Activated CD8-positive, alpha-beta memory T cell treated with anti-CD3 and anti-CD28 coated beads, Interleukin-2, amount 10 ng/mL, durations not matched to agents 7 days and 5 days (primary cell): ENCODE data around the gene TMEM129. TPM values are rescaled to one million over a fixed set of nuclear protein-coding genes. Genes with fewer than 3 reads are reported as not detected.
"Not testable (repeated sequence)": the region's sequence is repeated elsewhere in the genome, so short reads cannot be mapped to it uniquely, and the experiment has no call there.

Experiments
- ATAC-seq: fragments of 150-1000 bp; cut with Tn5 transposase; one replicate; pipeline ENCODE4 v1.10.0; 2021; ENCODE audit warnings: moderate library complexity
- CTCF ChIA-PET: fragments of 350-600 bp; sonication (Branson Sonifier 250); formaldehyde crosslinking; loops from one replicate; lab custom pipeline; 2021; ENCODE audit warnings: antibody characterized with exemption; lab: Charles Lee
- DNase-seq: peaks from one replicate; pipeline ENCODE4 v3.0.0-alpha.2; 2020
- H3K27ac Mint-ChIP-seq: one replicate; pipeline ENCODE4 v1.8.0; 2021; ENCODE audit warnings: mild to moderate bottlenecking, mixed read lengths
- H3K27me3 Mint-ChIP-seq: one replicate; pipeline ENCODE4 v1.8.0; 2021; ENCODE audit warnings: mixed read lengths
- H3K36me3 Mint-ChIP-seq: one replicate; pipeline ENCODE4 v1.8.0; 2021; ENCODE audit warnings: mild to moderate bottlenecking, mixed read lengths
- H3K4me1 Mint-ChIP-seq: one replicate; pipeline ENCODE4 v1.8.0; 2021; ENCODE audit warnings: mixed read lengths
- H3K4me3 Mint-ChIP-seq: one replicate; pipeline ENCODE4 v1.8.0; 2021; ENCODE audit warnings: mild to moderate bottlenecking, moderate library complexity, mixed read lengths
- H3K9me3 Mint-ChIP-seq: one replicate; pipeline ENCODE4 v1.8.0; 2022; ENCODE audit warnings: low read depth, mixed read lengths
- total RNA-seq, 2 experiments: library from RNA; stranded (reverse); gene quantifications; one replicate each; pipeline ENCODE4 v1.2.3, GENCODE V29; 2021

Gene TMEM129
- total RNA-seq, 2 experiments from 2014 or later, result 22.5 to 24.7 TPM

DNA sequence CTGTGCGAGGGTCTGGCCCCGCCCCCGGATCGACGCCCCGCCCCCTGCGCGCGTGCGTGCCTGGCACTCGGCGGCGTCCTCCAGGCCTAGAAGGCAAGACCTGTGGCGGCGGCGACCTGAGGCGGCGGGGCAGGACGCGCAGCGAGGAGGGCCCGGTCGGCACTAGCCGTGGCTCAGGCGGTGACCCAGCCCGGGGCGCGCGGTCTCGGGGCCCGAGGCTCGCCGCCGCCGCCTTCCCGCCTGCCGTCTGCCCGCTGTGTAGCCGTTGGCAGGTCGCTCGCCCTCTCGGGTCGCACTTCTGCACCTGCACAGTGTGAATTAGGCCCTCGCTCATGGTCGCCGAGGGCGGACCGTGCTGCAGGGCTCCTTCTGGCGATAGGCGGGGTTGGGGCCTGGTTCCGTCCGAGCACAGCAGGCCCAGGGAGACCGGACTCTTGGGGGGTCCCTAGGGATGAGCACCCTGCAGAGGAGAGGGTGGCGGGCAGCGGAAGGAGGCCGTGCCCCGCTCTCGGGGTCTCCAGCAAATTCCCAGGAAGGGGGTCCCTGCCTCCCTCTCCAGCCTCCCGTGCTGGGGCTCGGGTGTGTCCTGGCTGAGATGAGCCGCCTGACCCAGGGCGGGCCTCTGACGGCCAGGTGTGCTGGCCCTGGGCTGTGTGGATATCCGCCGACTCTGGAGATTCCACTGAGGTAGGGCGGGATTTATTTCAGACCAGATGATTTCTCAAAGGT is 36.5 kb downstream of the TMEM129 start:
- H3K27me3 Mint-ChIP-seq, result peaks cover 13% of the 10 kb centered on the region
- CTCF ChIA-PET, result interaction anchor here (2.1 kb wide), 1 partner anchor 9 kb away, joined by 11 read pairs; no protein-coding TSS in a partner anchor
- H3K36me3 Mint-ChIP-seq, result peaks cover 7% of the 10 kb centered on the region
- DNase-seq, result peak; percentile 93
- H3K4me3 Mint-ChIP-seq, result peak overlapping the region; percentile 48
- no peaks in the 10 kb centered on the region for H3K9me3 Mint-ChIP-seq
- ATAC-seq, result no peak
- H3K4me1 Mint-ChIP-seq, result peaks cover 9% of the 10 kb centered on the region
- H3K27ac Mint-ChIP-seq, result no peak overlapping the region

DNA sequence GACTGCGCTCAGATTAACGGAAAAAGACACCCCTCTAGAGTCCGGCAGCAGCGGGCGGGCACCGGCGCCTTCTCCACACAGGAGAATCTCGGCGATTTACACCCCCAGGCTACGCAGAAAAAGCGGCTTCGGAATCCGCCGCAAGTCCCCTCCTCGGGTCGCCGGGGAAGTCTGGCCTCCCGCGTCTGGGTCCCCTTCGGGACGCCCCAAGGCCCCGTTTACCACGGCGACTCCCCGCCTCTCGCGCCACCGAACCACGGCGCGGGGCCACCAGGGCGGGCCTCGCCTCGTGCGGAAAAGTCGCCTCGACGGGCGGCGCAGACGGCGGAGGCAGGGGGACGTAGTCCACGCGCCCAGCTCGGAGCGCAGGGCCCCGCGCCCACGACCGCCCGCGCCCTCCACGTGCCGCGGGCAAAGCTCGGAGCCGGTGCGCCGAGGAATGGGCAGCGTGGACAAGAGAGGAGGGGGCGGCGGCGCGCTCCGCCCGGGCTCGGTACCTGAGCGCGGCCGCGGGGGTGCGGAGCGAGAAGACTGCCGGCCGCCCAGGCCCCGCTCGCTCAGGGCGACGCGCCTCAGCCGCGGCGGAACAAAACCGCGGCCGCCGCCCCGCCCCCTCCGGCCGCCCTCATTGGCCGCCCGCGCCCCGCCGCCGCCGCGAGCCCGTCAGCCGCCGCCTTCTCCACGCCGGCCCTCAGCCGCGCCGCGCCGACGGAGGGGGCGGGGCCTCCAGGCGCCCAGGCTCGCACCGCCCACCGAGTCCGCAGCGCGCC is 37.2 kb downstream of the TMEM129 start, which contains the start of gene FAM53A:
TSS of gene FAM53A (minus strand) at position 578 of the 770 bp plus-strand sequence. CDS start 15,572 bp downstream, outside the sequence.
- H3K36me3 Mint-ChIP-seq, result peaks cover 5% of the 10 kb centered on the region

DNA sequence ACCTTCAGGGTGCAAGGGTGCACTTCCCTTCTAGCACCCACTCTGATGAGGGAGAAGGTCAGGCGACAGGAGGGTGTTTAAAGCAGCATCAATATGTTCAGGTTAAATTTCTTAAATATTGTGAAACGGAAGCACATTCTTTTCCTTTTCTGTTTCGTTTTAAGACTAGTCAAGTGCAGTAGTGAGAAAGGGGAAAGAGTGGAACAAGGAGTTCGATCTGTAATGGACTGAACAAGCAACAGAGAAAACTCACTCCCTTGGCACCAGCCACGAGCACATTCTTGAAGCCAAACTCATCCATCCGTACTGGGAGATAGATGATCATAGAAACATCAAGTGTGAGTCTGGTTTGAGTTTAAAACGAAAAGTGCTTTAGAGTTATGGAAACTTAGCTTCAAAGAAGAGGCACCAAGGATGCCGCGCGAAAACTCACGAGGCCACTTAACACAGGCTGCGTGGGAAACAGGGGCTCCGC is 37.8 kb downstream of the TMEM129 start:
- Mint-ChIP-seq H3K4me1 (peaks cover 9% of the 10 kb centered on the region), H3K27me3 (peaks cover 13% of the 10 kb centered on the region), H3K27ac (peak overlapping the region; percentile 61), H3K9me3 (no peaks in the 10 kb centered on the region), H3K4me3 (peak overlapping the region; percentile 69), H3K36me3 (peaks cover 5% of the 10 kb centered on the region)
- CTCF ChIA-PET, result interaction anchor here (1.0 to 2.1 kb wide), 3 partner anchors 10 to 109 kb away, joined by 3 to 11 read pairs (median 4); partner anchors contain the start of gene FGFR3
- ATAC-seq, result no peak
- DNase-seq, result no peak

More for the DNA sequence above, 37.2 kb downstream of the TMEM129 start, which contains the start of gene FAM53A:
- Mint-ChIP-seq H3K27ac (peak within 1 kb of the TSS; percentile 61), H3K4me1 (peaks cover 9% of the 10 kb centered on the region), H3K9me3 (no peaks in the 10 kb centered on the region), H3K27me3 (peaks cover 13% of the 10 kb centered on the region), H3K4me3 (peak within 1 kb of the TSS; percentile 69)
- DNase-seq (peak; percentile 43), ATAC-seq (peak; percentile 95)
- CTCF ChIA-PET, result interaction anchor here (1.4 to 2.1 kb wide), 2 partner anchors 9 to 17 kb away, joined by 4 to 11 read pairs; no protein-coding TSS in a partner anchor

DNA sequence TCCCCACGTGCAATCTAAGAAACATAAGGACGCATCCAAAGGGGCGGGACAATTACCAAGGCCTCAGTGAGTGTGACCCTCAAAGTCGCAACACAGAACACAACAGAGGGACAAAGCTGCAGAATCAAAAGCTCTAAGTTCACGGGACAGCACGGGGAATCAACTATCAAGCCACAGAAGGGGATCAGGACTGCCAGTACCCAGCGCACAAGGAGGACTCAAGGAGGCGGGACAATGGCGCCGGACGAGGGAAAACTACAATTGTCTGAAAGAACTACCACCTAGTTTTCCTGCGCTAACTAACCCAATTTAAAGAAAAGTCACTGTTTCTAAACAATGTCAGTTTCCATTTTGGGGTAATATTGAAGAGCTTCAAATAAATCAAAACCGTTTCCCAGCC is 38.3 kb downstream of the TMEM129 start:
- CTCF ChIA-PET, result interaction anchor here (1.0 to 2.1 kb wide), 3 partner anchors 10 to 110 kb away, joined by 3 to 11 read pairs (median 4); partner anchors contain the start of gene FGFR3

DNA sequence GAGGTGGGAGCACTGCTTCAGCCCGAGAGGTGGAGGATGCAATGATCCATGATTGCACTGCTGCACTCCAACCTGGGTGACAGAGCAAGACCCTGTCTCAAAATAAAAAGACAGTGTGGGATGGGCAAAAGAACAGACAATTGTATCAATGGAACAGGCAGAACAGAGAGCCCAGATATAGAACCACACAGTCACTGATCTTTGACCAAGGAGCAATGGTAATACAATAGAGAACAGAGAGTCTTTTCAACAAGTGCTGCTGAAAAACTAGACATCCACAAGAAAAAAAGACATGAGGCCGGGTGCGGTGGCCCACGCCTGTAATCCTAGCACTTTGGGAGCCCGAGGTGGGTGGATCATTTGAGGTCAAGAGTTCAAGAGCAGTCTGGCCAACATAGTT is 42.9 kb downstream of the TMEM129 start:
- Mint-ChIP-seq H3K4me1 (peaks cover 6% of the 10 kb centered on the region), H3K27me3 (peaks cover 9% of the 10 kb centered on the region), H3K9me3 (no peaks in the 10 kb centered on the region), H3K27ac (no peak overlapping the region), H3K4me3 (no peak overlapping the region), H3K36me3 (peaks cover 2% of the 10 kb centered on the region)
- DNase-seq, result no peak
- CTCF ChIA-PET, result no interaction called here
- ATAC-seq, result no peak

More for the DNA sequence above, 38.3 kb downstream of the TMEM129 start:
- ATAC-seq, result no peak
- Mint-ChIP-seq H3K27ac (peak overlapping the region; percentile 61), H3K9me3 (no peaks in the 10 kb centered on the region), H3K27me3 (peaks cover 13% of the 10 kb centered on the region), H3K4me1 (peaks cover 9% of the 10 kb centered on the region), H3K4me3 (peak overlapping the region; percentile 69), H3K36me3 (peaks cover 5% of the 10 kb centered on the region)
- DNase-seq, result no peak

DNA sequence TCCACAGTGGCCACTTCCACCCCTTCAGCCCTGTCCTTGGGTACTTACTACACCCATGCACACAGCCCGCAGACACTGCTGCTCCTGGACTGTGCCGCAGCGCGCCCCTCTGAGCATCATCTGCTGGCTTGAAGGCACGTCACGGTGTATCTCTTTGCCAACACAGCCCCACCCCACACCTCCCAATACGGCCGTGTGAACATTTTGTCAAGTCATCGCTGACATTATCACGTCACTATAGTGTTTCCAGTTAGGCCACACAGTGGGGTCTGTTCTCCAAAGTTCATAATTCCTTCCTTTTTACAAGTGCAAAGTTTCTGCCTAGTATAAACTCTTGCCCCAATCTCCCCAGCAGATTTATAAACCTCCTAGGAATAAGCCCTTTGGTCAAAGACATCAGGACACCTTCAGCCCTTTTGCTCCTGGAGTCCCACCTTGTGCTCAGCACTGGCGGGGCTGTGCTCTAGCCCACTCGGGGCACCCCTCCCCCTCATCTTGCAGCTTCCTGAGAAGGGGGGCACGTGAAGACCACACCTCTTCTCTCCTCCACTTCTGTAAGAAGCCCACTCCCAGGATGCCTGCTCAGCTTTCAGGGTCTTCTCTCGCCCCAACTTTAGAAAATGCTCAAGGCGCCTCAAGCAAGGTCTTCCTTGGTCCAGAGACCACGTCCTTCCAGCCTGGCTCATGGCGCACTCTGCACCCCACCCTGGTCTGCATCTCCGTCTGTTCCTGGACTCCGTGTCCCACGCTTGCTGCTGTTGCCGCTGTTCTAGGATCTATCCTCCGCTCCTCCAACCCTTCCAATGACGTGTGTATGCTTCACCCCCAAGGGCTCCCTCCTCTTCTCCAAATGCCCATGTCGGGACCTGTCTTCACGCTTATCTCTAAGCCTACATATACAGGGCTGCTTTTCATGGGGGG is 44.3 kb downstream of the TMEM129 start:
- Mint-ChIP-seq H3K4me1 (no peaks in the 10 kb centered on the region), H3K27ac (no peak overlapping the region), H3K36me3 (no peaks in the 10 kb centered on the region), H3K4me3 (no peak overlapping the region), H3K9me3 (no peaks in the 10 kb centered on the region), H3K27me3 (no peaks in the 10 kb centered on the region)
- CTCF ChIA-PET, result interaction anchor here (1.1 kb wide), 1 partner anchor 47 kb away, joined by 4 read pairs; no protein-coding TSS in a partner anchor
- DNase-seq (no peak), ATAC-seq (no peak)

DNA sequence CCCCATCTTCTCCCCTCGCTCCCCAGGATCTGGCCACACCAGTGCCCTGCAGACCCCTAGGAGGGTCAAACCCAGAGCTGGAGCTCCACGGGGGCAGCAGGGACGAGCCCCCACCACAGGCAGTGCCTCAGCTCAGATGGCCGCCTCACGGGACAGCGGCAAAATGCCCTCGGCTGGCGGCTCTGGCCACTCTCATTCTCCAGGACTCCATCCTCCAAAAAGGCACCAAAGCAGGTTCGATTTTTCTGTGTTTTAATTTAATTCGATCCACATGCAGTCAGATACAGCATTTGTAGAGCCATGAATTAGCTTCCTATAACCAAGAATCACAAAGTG is 45.4 kb downstream of the TMEM129 start:
- ATAC-seq (no peak), DNase-seq (no peak)
- no peaks in the 10 kb centered on the region for H3K4me1 Mint-ChIP-seq
- no peaks in the 10 kb centered on the region for H3K36me3 Mint-ChIP-seq
- H3K27ac Mint-ChIP-seq, result no peak overlapping the region
- CTCF ChIA-PET, result interaction anchor here (1.1 kb wide), 1 partner anchor 46 kb away, joined by 4 read pairs; no protein-coding TSS in a partner anchor
- H3K27me3 Mint-ChIP-seq, result no peaks in the 10 kb centered on the region
- no peaks in the 10 kb centered on the region for H3K9me3 Mint-ChIP-seq
- no peak overlapping the region for H3K4me3 Mint-ChIP-seq

DNA sequence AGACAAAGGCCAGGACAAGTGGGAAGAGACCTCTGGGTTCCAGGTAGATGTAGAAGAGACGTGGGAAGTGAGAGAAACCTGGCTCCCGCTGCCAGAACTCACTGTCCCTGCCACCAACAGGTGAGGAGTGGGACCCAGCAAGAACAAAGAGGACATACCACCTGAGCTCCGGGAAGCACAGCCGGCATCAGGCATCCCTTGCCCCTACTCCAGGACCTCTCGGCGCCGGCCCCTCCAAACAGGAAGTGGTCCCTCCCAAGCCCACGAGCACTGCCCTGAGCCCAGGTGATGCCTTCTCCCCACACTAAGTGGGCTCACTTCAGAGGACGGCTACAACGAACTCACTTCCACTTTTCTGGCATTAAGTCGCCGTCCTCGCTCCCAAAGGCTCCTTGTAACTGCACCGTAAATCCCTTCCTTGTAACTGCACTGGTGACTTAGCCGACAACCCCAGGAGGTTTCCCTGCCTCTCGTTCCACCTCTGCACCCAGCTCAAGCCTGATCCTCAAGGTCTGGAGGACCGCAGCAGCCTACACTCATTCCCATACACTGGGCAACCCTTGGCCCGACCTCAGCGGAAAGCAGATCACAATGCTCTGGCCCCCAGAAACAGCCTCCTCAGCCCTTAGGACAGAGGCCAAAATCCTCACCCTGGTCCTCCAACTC is 45.9 kb downstream of the TMEM129 start:
- Mint-ChIP-seq H3K4me1 (no peaks in the 10 kb centered on the region), H3K9me3 (no peaks in the 10 kb centered on the region), H3K4me3 (no peak overlapping the region), H3K27me3 (no peaks in the 10 kb centered on the region), H3K36me3 (no peaks in the 10 kb centered on the region), H3K27ac (no peak overlapping the region)
- ATAC-seq (no peak), DNase-seq (no peak)
- CTCF ChIA-PET, result interaction anchor here (1.1 kb wide), 1 partner anchor 46 kb away, joined by 4 read pairs; no protein-coding TSS in a partner anchor

DNA sequence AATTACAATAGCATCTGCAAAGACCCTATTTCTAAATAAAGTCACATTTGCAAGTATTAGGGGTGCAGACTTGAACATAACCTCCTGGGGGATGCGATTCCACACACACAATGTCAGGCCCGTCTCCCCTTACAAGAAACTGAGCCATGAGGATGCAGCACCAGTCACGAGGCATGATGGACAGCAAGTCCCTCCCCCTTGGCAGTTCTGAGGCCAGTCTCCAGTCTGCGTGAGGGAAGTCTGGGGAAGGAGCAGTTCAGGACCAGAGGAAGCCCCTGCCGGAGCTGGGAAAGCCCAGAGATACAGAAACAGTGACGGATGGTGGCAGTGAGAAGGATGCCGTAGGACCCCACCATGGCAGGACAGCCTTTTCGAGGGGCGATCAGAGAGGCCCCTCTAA is 46.4 kb downstream of the TMEM129 start:
- Mint-ChIP-seq H3K9me3 (no peaks in the 10 kb centered on the region), H3K27me3 (no peaks in the 10 kb centered on the region), H3K4me3 (no peak overlapping the region), H3K36me3 (no peaks in the 10 kb centered on the region), H3K27ac (no peak overlapping the region), H3K4me1 (no peaks in the 10 kb centered on the region)
- no peak for ATAC-seq
- CTCF ChIA-PET, result no interaction called here
- DNase-seq, result no peak

DNA sequence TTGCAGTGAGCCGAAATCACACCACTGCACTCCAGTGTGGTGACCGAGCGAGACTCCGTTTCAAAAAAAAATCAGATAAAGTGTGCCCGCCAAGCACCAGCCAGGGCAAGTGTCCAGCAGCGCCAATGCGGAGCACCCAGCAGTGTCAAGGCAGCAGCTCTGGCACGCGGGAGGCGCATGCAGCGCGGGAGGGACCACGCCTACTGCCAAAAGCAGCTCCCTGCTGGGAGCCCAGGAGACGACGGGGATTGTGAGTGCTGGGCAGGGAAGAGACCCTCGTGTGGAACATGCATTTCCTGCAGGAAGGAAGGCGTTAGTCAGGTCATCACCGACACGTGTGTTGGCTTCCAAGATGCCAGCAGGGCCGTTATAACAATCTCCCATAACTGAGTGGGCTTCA is 47.5 kb downstream of the TMEM129 start:
- no peaks in the 10 kb centered on the region for H3K36me3 Mint-ChIP-seq
- H3K9me3 Mint-ChIP-seq, result no peaks in the 10 kb centered on the region
- ATAC-seq (no peak), DNase-seq (no peak)
- no peak overlapping the region for H3K4me3 Mint-ChIP-seq
- CTCF ChIA-PET, result no interaction called here
- no peak overlapping the region for H3K27ac Mint-ChIP-seq
- no peaks in the 10 kb centered on the region for H3K27me3 Mint-ChIP-seq
- H3K4me1 Mint-ChIP-seq, result no peaks in the 10 kb centered on the region

DNA sequence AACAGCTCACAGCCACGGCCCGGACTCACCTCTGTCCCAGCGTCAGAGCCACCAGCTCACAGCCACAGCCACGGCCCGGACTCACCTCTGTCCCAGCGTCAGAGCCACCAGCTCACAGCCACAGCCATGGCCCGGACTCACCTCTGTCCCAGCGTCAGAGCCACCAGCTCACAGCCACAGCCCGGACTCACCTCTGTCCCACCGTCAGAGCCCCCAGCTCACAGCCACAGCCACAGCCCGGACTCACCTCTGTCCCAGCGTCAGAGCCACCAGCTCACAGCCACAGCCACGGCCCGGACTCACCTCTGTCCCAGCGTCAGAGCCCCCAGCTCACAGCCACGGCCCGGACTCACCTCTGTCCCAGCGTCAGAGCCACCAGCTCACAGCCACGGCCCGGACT is 50.1 kb downstream of the TMEM129 start:
- H3K27ac Mint-ChIP-seq, ATAC-seq, H3K27me3 Mint-ChIP-seq, DNase-seq, H3K9me3 Mint-ChIP-seq, H3K4me3 Mint-ChIP-seq, H3K4me1 Mint-ChIP-seq, H3K36me3 Mint-ChIP-seq, CTCF ChIA-PET: not testable (repeated sequence)

DNA sequence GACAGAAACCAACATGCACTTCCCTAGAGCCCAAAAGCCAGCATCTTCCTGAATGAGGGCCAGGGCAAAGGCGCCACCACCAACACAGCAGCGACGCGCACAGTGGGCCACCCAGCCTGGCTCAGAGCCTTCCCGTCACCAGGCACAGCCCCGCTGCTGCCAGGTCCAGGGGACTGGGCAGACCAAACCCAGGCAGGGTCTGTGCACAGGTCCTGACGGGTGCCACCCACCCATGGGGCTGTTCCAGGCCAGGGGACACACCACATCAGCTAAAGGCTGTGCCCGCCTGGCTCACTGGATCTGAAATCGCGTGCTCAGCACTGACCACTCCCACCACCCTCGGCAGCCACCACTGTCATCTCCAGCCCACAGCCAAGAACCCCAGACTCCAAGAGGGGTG is 50.8 kb downstream of the TMEM129 start:
- Mint-ChIP-seq H3K36me3 (no peaks in the 10 kb centered on the region), H3K9me3 (no peaks in the 10 kb centered on the region), H3K4me1 (no peaks in the 10 kb centered on the region), H3K27me3 (no peaks in the 10 kb centered on the region), H3K4me3 (no peak overlapping the region), H3K27ac (no peak overlapping the region)
- ATAC-seq, result no peak
- no peak for DNase-seq
- CTCF ChIA-PET, result no interaction called here
